Osteoblast (primary cell): ENCODE results near the gene TCEAL6. TPM values are rescaled to one million over a fixed set of nuclear protein-coding genes. Genes with fewer than 3 reads are reported as not detected.

ENCODE experiments used
- DNase-seq: peaks from one replicate; pipeline ENCODE4 v3.0.0; 2011; ENCODE audit warnings: low spot score, mixed read lengths; ENCODE audit not compliant: insufficient read length; ENCODE audit errors: missing footprints
- H2AFZ ChIP-seq: 2 replicates; pipeline ENCODE4 v1.6.0; 2011; ENCODE audit warnings: mild to moderate bottlenecking, low read length
- H3K27ac ChIP-seq: 2 replicates; pipeline ENCODE4 v1.5.1; 2011; ENCODE audit warnings: mild to moderate bottlenecking, low read depth, low read length, moderate library complexity
- H3K27me3 ChIP-seq: 2 replicates; pipeline ENCODE4 v1.6.0; 2012; ENCODE audit warnings: mild to moderate bottlenecking, control low read depth, inconsistent platforms, low read length, moderate library complexity; ENCODE audit not compliant: insufficient read depth
- H3K36me3 ChIP-seq: 2 replicates; pipeline ENCODE4 v1.5.1; 2011; ENCODE audit warnings: mild to moderate bottlenecking, low read length, control low read depth, moderate library complexity; ENCODE audit not compliant: insufficient read depth
- H3K4me1 ChIP-seq: 2 replicates; pipeline ENCODE4 v1.5.1; 2011; ENCODE audit warnings: mild to moderate bottlenecking, low read length, control low read depth, moderate library complexity; ENCODE audit not compliant: insufficient read depth
- H3K4me2 ChIP-seq: 2 replicates; pipeline ENCODE4 v1.6.0; 2011; ENCODE audit warnings: mild to moderate bottlenecking, low read length; ENCODE audit not compliant: insufficient read depth
- H3K4me3 ChIP-seq: fragments of 200-600 bp; sonication (generic); 3 replicates; pipeline ENCODE4 v1.5.1; 2012; ENCODE audit warnings: mild to moderate bottlenecking, low read length, inconsistent platforms; ENCODE audit not compliant: insufficient read depth
- H3K79me2 ChIP-seq: 2 replicates; pipeline ENCODE4 v1.6.0; 2012; ENCODE audit warnings: mild to moderate bottlenecking, low read length, control low read depth, inconsistent platforms; ENCODE audit not compliant: insufficient read depth
- H3K9me3 ChIP-seq: 2 replicates; pipeline ENCODE4 v1.5.1; 2011; ENCODE audit warnings: low read depth, low read length, control low read depth
- H4K20me1 ChIP-seq: 2 replicates; pipeline ENCODE4 v1.6.0; 2012; ENCODE audit warnings: mild to moderate bottlenecking, low read length, control low read depth; ENCODE audit not compliant: insufficient read depth
- CTCF ChIP-seq: IDR thresholded peaks from 2 replicates; pipeline ENCODE4 v1.5.1; 2011; ENCODE audit warnings: mild to moderate bottlenecking, low read depth, low read length, moderate library complexity; ENCODE audit errors: extremely low read depth
- total RNA-seq: library from RNA; depleted of rRNA; stranded (reverse); fragments of >200 nt; gene quantifications from 2 replicates; pipeline ENCODE4 v1.2.3, GENCODE V29; 2012

TCEAL6 gene
- total RNA-seq, 1 donor: not detected

- TF ChIP-seq CTCF: no peak
- no peak overlapping the region for H3K27ac ChIP-seq
- no peak overlapping the region for H2AFZ ChIP-seq
- no peak overlapping the region for H3K4me2 ChIP-seq
- H3K4me3 ChIP-seq: no peak overlapping the region
- no peak for DNase-seq
- H3K36me3 ChIP-seq: no peaks in the 10 kb centered on the region
- H3K4me1 ChIP-seq: no peaks in the 10 kb centered on the region
- no peaks in the 10 kb centered on the region for H3K27me3 ChIP-seq
- H3K9me3 ChIP-seq: peaks cover 1% of the 10 kb centered on the region
- no peaks in the 10 kb centered on the region for H3K79me2 ChIP-seq
- H4K20me1 ChIP-seq: no peaks in the 10 kb centered on the region
Measured at GRCh38 chrX:102113367-102113766, 28.9 kb downstream of the TCEAL6 start.

Other genes with a start within 250 kb of the TCEAL6 start
- 0.29 and 0.36 TPM in 2 replicates for gene ZMAT1, start 210.5 kb downstream of the TCEAL6 start, total RNA-seq
- not detected in 2 replicates for gene TCEAL2, start 16.8 kb downstream of the TCEAL6 start, total RNA-seq
- not detected in 2 replicates for gene BEX5, start 13.5 kb upstream of the TCEAL6 start, total RNA-seq
- gene TCP11X1, start 72.8 kb upstream of the TCEAL6 start, total RNA-seq: not detected in 2 replicates
- not detected in 2 replicates for gene NXF2, start 104.7 kb upstream of the TCEAL6 start, total RNA-seq